OCI-M2 (cell line): Measurements from ENCODE around the gene UTP4.

Experiments used
- DNase-seq: peaks from one replicate; lab custom pipeline; 2025; ENCODE audit not compliant: unreplicated experiment; lab: John Stamatoyannopoulos, UW

The UTP4 gene

DNA sequence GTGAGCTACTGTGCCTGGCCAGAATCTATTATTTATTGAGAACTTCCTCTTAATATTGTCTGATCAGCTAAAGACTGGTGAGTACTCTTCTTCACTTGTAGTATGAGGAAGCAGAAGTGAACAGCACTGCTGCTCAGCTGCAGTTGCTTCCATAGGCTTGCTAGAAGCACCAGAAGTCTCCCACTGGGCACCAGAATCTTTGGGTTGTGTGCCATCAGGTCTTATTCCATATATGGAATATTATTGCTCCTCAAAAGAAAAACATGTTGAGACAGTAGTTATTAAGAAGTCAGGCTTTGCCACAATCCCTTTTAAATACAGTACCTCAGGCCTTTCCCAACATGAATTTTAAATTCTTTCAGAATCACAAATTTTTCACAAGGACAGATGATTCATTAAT, 71.7 kb downstream of the UTP4 start:
- no peak for DNase-seq

DNA sequence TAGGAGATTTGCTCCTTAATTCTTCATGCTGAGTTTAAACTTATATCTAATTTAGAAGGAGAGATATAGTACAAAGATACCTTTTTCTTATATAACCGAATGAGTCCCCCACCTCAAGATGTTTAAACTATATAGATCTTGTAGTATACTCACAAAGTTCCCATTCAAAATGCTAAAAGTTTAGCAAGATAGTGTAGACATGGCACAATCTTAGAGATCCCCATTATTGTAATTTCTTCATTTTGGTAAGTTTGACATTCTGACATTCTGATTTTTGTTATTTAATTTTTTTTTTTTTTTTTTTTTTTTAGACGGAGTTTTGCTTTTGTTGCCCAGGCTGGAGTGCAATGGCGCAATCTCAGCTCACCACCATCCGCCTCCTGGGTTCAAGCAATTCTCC, 77.3 kb downstream of the UTP4 start:
- DNase-seq = no peak

DNA sequence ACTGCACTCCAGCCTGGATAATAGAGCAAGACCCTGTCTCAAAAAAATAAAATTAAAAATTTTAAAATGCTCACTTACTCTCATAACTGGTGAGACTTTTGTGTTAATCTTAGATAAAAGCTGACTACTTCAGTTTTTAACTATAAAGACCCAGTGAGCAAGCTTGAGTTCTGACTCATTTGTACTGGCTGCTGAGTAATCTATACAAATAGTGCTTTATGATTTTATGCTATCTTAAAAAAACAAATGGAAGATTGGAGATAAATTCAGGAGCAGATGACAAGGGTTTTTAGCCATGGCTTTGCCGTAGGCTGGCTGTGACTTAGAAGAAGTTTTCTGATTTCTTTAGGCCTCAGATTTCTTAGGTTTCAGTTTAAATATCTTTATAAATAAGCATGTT, 85.0 kb downstream of the UTP4 start:
- no peak for DNase-seq
